Ramos (cell line): ENCODE results near the gene OR51T1.
"Not testable (repeated sequence)": the region's sequence is repeated elsewhere in the genome, so short reads cannot be mapped to it uniquely, and the experiment has no call there.

ENCODE experiments used
- in situ Hi-C: fragments of 300-500 bp; cut with MboI; formaldehyde crosslinking; loops from one replicate; pipeline ENCODE4 v1.14.3; 2022; ENCODE audit warnings: low sequenced_read_pairs; ENCODE audit not compliant: unreplicated experiment

OR51T1 gene

GRCh38 chr11:4881860-4882500, at the start of gene OR51T1:
Gene OR51T1 (plus strand): TSS chr11:4881900. CDS start chr11:4881900, 0 bp downstream.
- in situ Hi-C loops = no loop called here

- in situ Hi-C loops = no loop called here
These were observed 41.7 kb upstream of the OR51T1 start for GRCh38 chr11:4839851-4840549.

GRCh38 chr11:4848908-4849532, 32.7 kb upstream of the OR51T1 start, which contains the start of gene OR51S1:
Gene OR51S1 (minus strand): TSS chr11:4849208. CDS start chr11:4849208, 0 bp downstream.
- in situ Hi-C loops = no loop called here

GRCh38 chr11:4851033-4851432, 30.7 kb upstream of the OR51T1 start:
- in situ Hi-C loops = no loop called here

- in situ Hi-C loops = not testable (repeated sequence)
These were observed 27.4 kb upstream of the OR51T1 start for GRCh38 chr11:4854286-4854685.

GRCh38 chr11:4862447-4863236, 19.1 kb upstream of the OR51T1 start:
- in situ Hi-C loops = no loop called here

- in situ Hi-C loops = no loop called here
These were observed 17.8 kb upstream of the OR51T1 start for GRCh38 chr11:4863876-4864275.

- in situ Hi-C loops = no loop called here
These were observed 15.8 kb upstream of the OR51T1 start for GRCh38 chr11:4865855-4866254.

- in situ Hi-C loops = no loop called here
These were observed 512 bp upstream of the OR51T1 start for GRCh38 chr11:4881188-4881587.

- in situ Hi-C loops = no loop called here
These were observed 843 bp downstream of the OR51T1 start for GRCh38 chr11:4882543-4882942.

- in situ Hi-C loops = no loop called here
These were observed 2.7 kb downstream of the OR51T1 start for GRCh38 chr11:4884361-4884760.

GRCh38 chr11:4886186-4886585, 4.5 kb downstream of the OR51T1 start:
- in situ Hi-C loops = no loop called here

- in situ Hi-C loops = no loop called here
These were observed 5.9 kb downstream of the OR51T1 start for GRCh38 chr11:4887591-4887990.

- in situ Hi-C loops = no loop called here
These were observed 8.6 kb downstream of the OR51T1 start for GRCh38 chr11:4890279-4890678.

- in situ Hi-C loops = no loop called here
These were observed 10.4 kb downstream of the OR51T1 start for GRCh38 chr11:4891996-4892640.

GRCh38 chr11:4903484-4903883, 21.8 kb downstream of the OR51T1 start, which contains the start of gene OR51A7:
Gene OR51A7 (plus strand): TSS chr11:4903783. CDS start chr11:4907370, 3,587 bp downstream.
- in situ Hi-C loops = no loop called here

GRCh38 chr11:4916581-4916980, 34.9 kb downstream of the OR51T1 start:
- in situ Hi-C loops = no loop called here

GRCh38 chr11:4919250-4919649, 37.5 kb downstream of the OR51T1 start, which contains the start of gene OR51G2:
Gene OR51G2 (minus strand): TSS chr11:4919350. CDS start chr11:4915663, 3,687 bp downstream.
- in situ Hi-C loops = no loop called here

GRCh38 chr11:4921796-4922195, 40.1 kb downstream of the OR51T1 start:
- in situ Hi-C loops = no loop called here

- in situ Hi-C loops = no loop called here
These were observed 40.6 kb downstream of the OR51T1 start for GRCh38 chr11:4922304-4922703.
